Right lobe of liver (tissue), 6 donors: ENCODE data around the gene FIBP. TPM values are rescaled to one million over a fixed set of nuclear protein-coding genes. Genes with fewer than 3 reads are reported as not detected.
A peak's percentile ranks its signal among the peaks of the same experiment; 100 is the strongest.
"Not testable (repeated sequence)": the region's sequence is repeated elsewhere in the genome, so short reads cannot be mapped to it uniquely, and the experiment has no call there.

Source experiments
- ATAC-seq, 4 donors: fragments of 200-7000 bp; cut with Tn5 transposase; one replicate each; pipeline ENCODE4 v1.9.1; 2020; ENCODE audit warnings: mild to moderate bottlenecking in 4 of 4, moderate library complexity in 4 of 4
- DNase-seq, 3 donors: peaks; one replicate each; pipeline ENCODE4 v3.0.0-alpha.2; 2020
- H3K27ac ChIP-seq, 3 donors: fragments of 200-600 bp; one replicate each; pipeline ENCODE4 v1.8.0; 2022
- H3K27me3 ChIP-seq, 2 donors: fragments of 200-600 bp; one replicate each; pipeline ENCODE4 v1.8.0; 2022
- H3K36me3 ChIP-seq, 4 donors: fragments of 200-600 bp; sonication (generic) in 1 of 4; one replicate each; pipeline versions ENCODE4 v1.5.1 to v1.8.0; 2017 to 2022; ENCODE audit warnings: control low read depth in 1 of 4
- H3K4me1 ChIP-seq, 4 donors: fragments of 200-600 bp; sonication (generic) in 1 of 4; one replicate each; pipeline versions ENCODE4 v1.5.1 to v1.8.0; 2017 to 2022; ENCODE audit warnings: control low read depth in 1 of 4
- H3K4me3 ChIP-seq, 3 donors: fragments of 200-600 bp; one replicate each; pipeline ENCODE4 v1.8.0; 2022
- H3K9me3 ChIP-seq, 4 donors: fragments of 200-600 bp; sonication (generic) in 1 of 4; one replicate each; pipeline versions ENCODE4 v1.5.1 to v1.8.0; 2017 to 2022; ENCODE audit warnings: control low read depth in 1 of 4
- POLR2A ChIP-seq: fragments of 450-650 bp; IDR thresholded peaks from one replicate; pipeline ENCODE4 v1.6.1; 2017; ENCODE audit warnings: antibody characterized with exemption, mild to moderate bottlenecking
- WGBS: methylation state at CpG from one replicate; pipeline ENCODE4 v1.1.6; 2018; ENCODE audit warnings: low coverage, low lambda C conversion rate; ENCODE audit not compliant: insufficient coverage; ENCODE audit errors: missing lambda C conversion rate; 5-methylcytosine and 5-hydroxymethylcytosine counted together
- intact Hi-C, 2 donors: fragments of 100-400 bp; cut with DNase I; formaldehyde crosslinking; loops; one replicate each; pipeline versions ENCODE4 v1.11.2 to v1.14.1; 2022
- total RNA-seq, 6 experiments: library from RNA; depleted of rRNA in 2 of 6; stranded (reverse); fragments of >200 nt in 2 of 6; fragmentation: NEBNext Ultra II Directional in 3 of 6; extraction: Animal tissue kit (Norgen Biotek cat#: 25700) in 3 of 6; gene quantifications; one replicate each; pipeline versions ENCODE4 v1.1.0 to v1.2.4, GENCODE V29; 2016 to 2023
- TF ChIP-seq, protein P1 (sequence below), 4 donors: fragments of 200-600 bp in 3 of 4; fragments of 450-650 bp in 1 of 4; IDR thresholded peaks; one replicate each; pipeline versions ENCODE4 v1.5.1 to v1.8.0; 2016 to 2022; ENCODE audit warnings: antibody characterized with exemption in 4 of 4, mild to moderate bottlenecking in 2 of 4
- donor health status: DM: no; HTN: yes; CAD: no.
- donor health status: DM: no; HTN: no; CAD: no.
- donor health status: DM: no; HTN: no; CAD: no.
- donor health status: DM: no; HTN: yes; CAD: no.
- donor health status: DM: no; HTN: yes; CAD: no.

Gene FIBP
- total RNA-seq, 6 experiments from 2014 or later, result 19.4 to 66.1 (median 23.3) TPM

DNA sequence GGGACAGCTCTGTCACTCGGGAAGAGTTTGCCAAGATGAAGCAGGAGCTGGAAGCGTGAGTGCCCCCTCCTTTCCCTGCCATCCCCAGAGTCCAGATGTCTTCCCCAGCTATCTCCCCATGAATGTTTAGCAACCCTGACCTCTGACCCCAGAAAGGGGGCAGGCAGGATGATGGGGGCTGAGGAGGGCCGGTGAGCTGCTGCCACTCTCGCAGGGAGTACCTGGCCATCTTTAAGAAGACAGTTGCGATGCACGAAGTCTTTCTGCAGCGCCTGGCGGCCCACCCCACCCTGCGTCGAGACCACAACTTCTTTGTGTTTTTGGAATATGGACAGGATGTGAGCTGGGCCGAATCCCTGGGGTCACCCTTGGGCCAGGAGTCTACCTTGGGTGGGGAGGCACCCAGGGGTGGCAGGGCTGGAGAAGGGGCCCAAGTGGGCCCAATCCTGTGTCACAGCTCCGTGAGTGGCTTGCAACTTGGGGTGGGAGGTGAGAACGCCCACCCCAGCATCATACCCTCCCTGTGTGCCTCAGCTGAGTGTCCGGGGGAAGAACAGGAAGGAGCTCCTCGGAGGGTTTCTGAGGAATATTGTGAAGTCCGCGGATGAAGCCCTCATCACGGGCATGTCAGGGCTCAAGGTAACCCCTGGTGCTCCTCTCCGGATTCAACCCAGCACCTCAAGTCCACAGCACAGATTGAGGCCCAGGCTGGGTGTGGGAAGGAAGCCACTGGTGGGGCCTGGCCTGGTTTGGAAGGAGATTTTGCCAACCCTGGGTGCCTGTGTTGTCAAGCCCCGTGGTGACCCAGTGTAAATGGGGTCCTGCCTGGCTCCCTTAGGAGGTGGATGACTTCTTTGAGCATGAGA, 37.8 kb downstream of the FIBP start:
- DNase-seq (peak in 1 of 3 donors; percentile 45), ATAC-seq (peak in 2 of 4 donors; percentile 10 to 13)
- no peaks in the 10 kb centered on the region for H3K27me3 ChIP-seq
- no peaks in the 10 kb centered on the region for H3K9me3 ChIP-seq
- no peaks in the 10 kb centered on the region for H3K4me1 ChIP-seq
- 58% methylated on average over 9 of the region's 20 CpGs for WGBS
- peaks cover 6 to 29% (median 19%) of the 10 kb centered on the region in 4 donors for H3K36me3 ChIP-seq
- no peak for TF ChIP-seq POLR2A
- TF ChIP-seq, protein P1, sequence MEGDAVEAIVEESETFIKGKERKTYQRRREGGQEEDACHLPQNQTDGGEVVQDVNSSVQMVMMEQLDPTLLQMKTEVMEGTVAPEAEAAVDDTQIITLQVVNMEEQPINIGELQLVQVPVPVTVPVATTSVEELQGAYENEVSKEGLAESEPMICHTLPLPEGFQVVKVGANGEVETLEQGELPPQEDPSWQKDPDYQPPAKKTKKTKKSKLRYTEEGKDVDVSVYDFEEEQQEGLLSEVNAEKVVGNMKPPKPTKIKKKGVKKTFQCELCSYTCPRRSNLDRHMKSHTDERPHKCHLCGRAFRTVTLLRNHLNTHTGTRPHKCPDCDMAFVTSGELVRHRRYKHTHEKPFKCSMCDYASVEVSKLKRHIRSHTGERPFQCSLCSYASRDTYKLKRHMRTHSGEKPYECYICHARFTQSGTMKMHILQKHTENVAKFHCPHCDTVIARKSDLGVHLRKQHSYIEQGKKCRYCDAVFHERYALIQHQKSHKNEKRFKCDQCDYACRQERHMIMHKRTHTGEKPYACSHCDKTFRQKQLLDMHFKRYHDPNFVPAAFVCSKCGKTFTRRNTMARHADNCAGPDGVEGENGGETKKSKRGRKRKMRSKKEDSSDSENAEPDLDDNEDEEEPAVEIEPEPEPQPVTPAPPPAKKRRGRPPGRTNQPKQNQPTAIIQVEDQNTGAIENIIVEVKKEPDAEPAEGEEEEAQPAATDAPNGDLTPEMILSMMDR (IDR thresholded peaks at IDR 0.05), result no peak
- intact Hi-C loops, result no loop called here
- H3K4me3 ChIP-seq, result no peak overlapping the region
- no peak overlapping the region for H3K27ac ChIP-seq

DNA sequence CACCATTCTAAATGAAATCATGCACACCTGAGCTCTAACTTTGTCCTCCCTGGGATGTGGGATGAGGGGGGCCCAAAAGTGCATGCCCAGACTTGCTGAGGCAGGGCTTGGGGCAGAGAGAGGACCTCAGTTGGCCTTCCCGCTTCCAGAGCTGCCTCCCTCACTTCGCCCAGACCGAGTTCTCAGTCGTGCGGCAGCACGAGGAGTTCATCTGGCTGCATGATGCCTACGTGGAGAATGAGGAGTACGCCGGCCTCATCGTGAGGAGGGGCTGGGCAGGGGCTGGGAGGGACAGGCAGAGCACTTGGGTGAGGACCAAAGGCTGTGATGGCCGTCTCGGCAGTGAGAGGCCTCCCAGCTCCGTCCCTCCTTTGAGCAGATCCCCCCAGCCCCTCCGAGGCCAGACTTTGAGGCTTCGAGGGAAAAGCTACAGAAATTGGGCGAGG, 38.5 kb downstream of the FIBP start:
- H3K4me1 ChIP-seq, result no peaks in the 10 kb centered on the region
- intact Hi-C loops, result no loop called here
- DNase-seq, result no peak
- peaks cover 6 to 22% (median 15%) of the 10 kb centered on the region in 4 donors for H3K36me3 ChIP-seq
- ATAC-seq, result no peak
- no peak for TF ChIP-seq POLR2A
- TF ChIP-seq, protein P1 (IDR thresholded peaks at IDR 0.05), result no peak
- 50% methylated on average over 12 of the region's 16 CpGs for WGBS
- H3K4me3 ChIP-seq, result no peak overlapping the region
- H3K27me3 ChIP-seq, result no peaks in the 10 kb centered on the region
- H3K27ac ChIP-seq, result no peak overlapping the region
- no peaks in the 10 kb centered on the region for H3K9me3 ChIP-seq

DNA sequence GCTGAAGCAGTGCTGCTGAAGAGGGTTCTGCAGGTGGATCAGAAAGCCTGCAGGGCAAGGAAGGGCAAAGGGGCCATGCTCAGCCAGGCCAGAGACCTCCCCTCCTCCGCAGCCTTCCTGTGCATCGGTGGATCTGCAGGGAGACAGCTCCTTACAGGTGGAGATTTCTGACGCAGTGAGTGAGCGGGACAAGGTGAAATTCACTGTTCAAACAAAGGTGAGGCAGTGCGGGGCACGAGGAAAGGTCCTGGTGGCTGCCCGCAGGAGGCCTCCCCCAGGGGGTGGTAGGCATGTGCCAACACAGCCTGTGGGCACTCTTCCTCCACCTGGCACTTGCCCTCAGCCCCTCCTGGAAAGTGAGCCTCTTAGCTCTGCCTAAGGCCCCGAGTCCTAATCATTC, 38.9 kb downstream of the FIBP start:
- Histone ChIP-seq H3K4me3 (no peak overlapping the region), H3K9me3 (no peaks in the 10 kb centered on the region), H3K27ac (no peak overlapping the region), H3K27me3 (no peaks in the 10 kb centered on the region), H3K4me1 (no peaks in the 10 kb centered on the region), H3K36me3 (peaks cover 6 to 18% (median 11%) of the 10 kb centered on the region in 4 donors)
- peak in 1 of 3 donors; percentile 39 for DNase-seq
- 55% methylated on average over 2 of the region's 8 CpGs for WGBS
- peak in 1 of 4 donors; percentile 9 for ATAC-seq
- TF ChIP-seq, protein P1 (IDR thresholded peaks at IDR 0.05), result no peak
- TF ChIP-seq POLR2A, result no peak
- intact Hi-C loops, result no loop called here

DNA sequence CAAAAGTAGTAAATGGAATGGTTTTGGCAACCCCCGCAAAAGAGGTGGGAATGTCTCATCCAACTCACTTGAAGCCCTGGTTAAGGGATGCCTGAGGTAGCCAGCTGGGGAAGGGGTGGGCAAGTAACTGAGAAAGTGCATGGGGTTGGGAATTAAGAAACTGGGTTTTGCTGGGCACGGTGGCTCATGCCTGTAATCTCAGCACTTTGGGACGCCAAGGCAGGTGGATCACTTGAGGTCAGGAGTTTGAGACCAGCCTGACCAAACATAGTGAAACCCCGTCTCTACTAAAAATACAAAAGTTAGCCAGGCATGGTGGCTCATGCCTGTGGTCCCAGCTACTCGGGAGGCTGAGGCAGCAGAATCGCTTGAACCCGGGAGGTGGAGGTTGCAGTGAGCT, 39.6 kb downstream of the FIBP start:
- DNase-seq, intact Hi-C loops, H3K4me3 ChIP-seq, H3K27ac ChIP-seq, H3K4me1 ChIP-seq, ATAC-seq, H3K27me3 ChIP-seq, H3K9me3 ChIP-seq: not testable (repeated sequence)
- peaks cover 4 to 11% (median 5%) of the 10 kb centered on the region in 4 donors for H3K36me3 ChIP-seq
- WGBS, result 30% methylated on average over 4 of the region's 7 CpGs

DNA sequence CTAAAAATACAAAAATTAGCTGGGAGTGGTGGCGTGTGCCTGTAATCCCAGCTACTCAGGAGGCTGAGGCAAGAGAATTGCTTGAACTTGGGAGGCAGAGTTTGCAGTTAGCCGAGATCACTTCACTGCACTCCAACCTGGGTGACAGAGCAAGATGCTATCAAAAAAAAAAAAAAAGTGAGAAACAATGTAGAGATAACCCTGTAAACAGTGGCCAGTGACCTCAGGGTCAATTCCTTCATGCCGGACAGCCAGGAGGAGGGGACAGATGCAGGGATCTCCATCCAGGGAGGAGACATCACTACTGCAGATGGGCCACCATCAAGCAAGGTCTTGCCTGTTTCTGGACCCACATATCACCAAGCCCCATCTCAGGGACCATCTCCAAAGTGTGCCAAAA, 40.5 kb downstream of the FIBP start:
- Histone ChIP-seq H3K27me3 (no peaks in the 10 kb centered on the region), H3K4me3 (no peak overlapping the region), H3K4me1 (no peaks in the 10 kb centered on the region), H3K27ac (no peak overlapping the region), H3K9me3 (no peaks in the 10 kb centered on the region), H3K36me3 (peaks cover 0 to 2% (median under 1%) of the 10 kb centered on the region in 4 donors)
- DNase-seq, result peak in 1 of 3 donors; percentile 13
- TF ChIP-seq, protein P1 (IDR thresholded peaks at IDR 0.05), result no peak
- no peak for TF ChIP-seq POLR2A
- no peak for ATAC-seq
- intact Hi-C loops, result no loop called here
- WGBS, result 67% methylated on average over 2 of the region's 3 CpGs
